ENCODE measurements around the gene GGT6. TPM values are rescaled to one million over a fixed set of nuclear protein-coding genes. Genes with fewer than 3 reads are reported as not detected.

Gene GGT6
- total and polyA plus RNA-seq, 2 of the 13 experiments (the other 11 are each of a cell fraction or from before 2014, with no cell fraction given), result 0.16 to 0.80 TPM

- ATAC-seq, result no peak
- H3K4me3 ChIP-seq (replicated peaks in 1 of 3; ENCODE audit: insufficient read depth in 1 of 3, low read depth in 2 of 3, low read length in 3 of 3), result no peak overlapping the region
- peaks cover 2 to 14% of the 10 kb centered on the region in 2 experiments; a peak in 4 of 5 replicates for H3K27me3 ChIP-seq (ENCODE audit: control insufficient read depth in 1 of 2, insufficient read depth in 2 of 2, low read length in 2 of 2)
- no peak for FAIRE-seq
- CTCF ChIA-PET (ENCODE audit: low intra/inter-chr PET ratio, low total read pairs), result no interaction called here
- peaks cover 28% of the 10 kb centered on the region for H3K4me1 ChIP-seq (ENCODE audit: insufficient read depth, low read length)
- no peaks in the 10 kb centered on the region for H4K20me1 ChIP-seq (ENCODE audit: insufficient read depth, low read length)
- intact Hi-C loops (cut with micrococcal nuclease; ENCODE audit: unreplicated experiment), result no loop called here
- H2AFZ ChIP-seq (ENCODE audit: low read length), result no peak overlapping the region
- no peaks in the 10 kb centered on the region for H3K9me3 ChIP-seq (ENCODE audit: low read length)
- no peak overlapping the region for H3K27ac ChIP-seq (ENCODE audit: extremely low read length, insufficient read depth, low read length)
- no peaks in the 10 kb centered on the region for H3K79me2 ChIP-seq (ENCODE audit: insufficient read depth, low read length)
- no TSS peak for BruUV-seq (replicated peaks)
- DNase-seq (ENCODE audit: low spot score), result no peak
- WGBS (ENCODE audit: low lambda C conversion rate), result 70% methylated on average over 16 of the region's 22 CpGs
- POLR2A ChIA-PET, result no interaction called here
- TF ChIP-seq MTA1 (CRISPR knock-in tag; IDR thresholded peaks at IDR 0.05; ENCODE audit: borderline replicate concordance), result no peak
- no peak for TF ChIP-seq THAP7 (CRISPR knock-in tag; IDR thresholded peaks at IDR 0.05)
- TF ChIP-seq, protein P1, sequence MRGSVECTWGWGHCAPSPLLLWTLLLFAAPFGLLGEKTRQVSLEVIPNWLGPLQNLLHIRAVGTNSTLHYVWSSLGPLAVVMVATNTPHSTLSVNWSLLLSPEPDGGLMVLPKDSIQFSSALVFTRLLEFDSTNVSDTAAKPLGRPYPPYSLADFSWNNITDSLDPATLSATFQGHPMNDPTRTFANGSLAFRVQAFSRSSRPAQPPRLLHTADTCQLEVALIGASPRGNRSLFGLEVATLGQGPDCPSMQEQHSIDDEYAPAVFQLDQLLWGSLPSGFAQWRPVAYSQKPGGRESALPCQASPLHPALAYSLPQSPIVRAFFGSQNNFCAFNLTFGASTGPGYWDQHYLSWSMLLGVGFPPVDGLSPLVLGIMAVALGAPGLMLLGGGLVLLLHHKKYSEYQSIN (CRISPR knock-in tag; IDR thresholded peaks at IDR 0.05; ENCODE audit: borderline replicate concordance), result no peak
- TF ChIP-seq, protein P2, sequence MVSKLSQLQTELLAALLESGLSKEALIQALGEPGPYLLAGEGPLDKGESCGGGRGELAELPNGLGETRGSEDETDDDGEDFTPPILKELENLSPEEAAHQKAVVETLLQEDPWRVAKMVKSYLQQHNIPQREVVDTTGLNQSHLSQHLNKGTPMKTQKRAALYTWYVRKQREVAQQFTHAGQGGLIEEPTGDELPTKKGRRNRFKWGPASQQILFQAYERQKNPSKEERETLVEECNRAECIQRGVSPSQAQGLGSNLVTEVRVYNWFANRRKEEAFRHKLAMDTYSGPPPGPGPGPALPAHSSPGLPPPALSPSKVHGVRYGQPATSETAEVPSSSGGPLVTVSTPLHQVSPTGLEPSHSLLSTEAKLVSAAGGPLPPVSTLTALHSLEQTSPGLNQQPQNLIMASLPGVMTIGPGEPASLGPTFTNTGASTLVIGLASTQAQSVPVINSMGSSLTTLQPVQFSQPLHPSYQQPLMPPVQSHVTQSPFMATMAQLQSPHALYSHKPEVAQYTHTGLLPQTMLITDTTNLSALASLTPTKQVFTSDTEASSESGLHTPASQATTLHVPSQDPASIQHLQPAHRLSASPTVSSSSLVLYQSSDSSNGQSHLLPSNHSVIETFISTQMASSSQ (IDR thresholded peaks at IDR 0.05; ENCODE audit: low read depth), result no peak
- TF ChIP-seq, protein P2 (CRISPR knock-in tag; IDR thresholded peaks at IDR 0.05; ENCODE audit: borderline replicate concordance), result no peak
- TF ChIP-seq ZNF292 (CRISPR knock-in tag; IDR thresholded peaks at IDR 0.05; ENCODE audit: borderline replicate concordance, low read depth), result no peak
- no peak for TF ChIP-seq ZNF7 (CRISPR knock-in tag; IDR thresholded peaks at IDR 0.05)
- no peak for TF ChIP-seq ZNF510 (CRISPR knock-in tag; IDR thresholded peaks at IDR 0.05; ENCODE audit: low read depth)
- no peaks in the 10 kb centered on the region for H3K36me3 ChIP-seq (replicated peaks in 1 of 2; ENCODE audit: control insufficient read depth in 1 of 2, insufficient read depth in 2 of 2, low read length in 2 of 2)
- in situ Hi-C loops (cut with HindIII; ENCODE audit: extremely low pct_ligation_motif_present, low pct_unique_long_range_greater_than_20kb), result no loop called here
- no peak overlapping the region for H3K4me2 ChIP-seq (ENCODE audit: low read depth, low read length)
- no peak overlapping the region for H3K9ac ChIP-seq (ENCODE audit: insufficient read depth, low read depth, low read length)
Observed at GRCh38 chr17:4588898-4589625, 28.7 kb upstream of the GGT6 start.
